IMR-90 (cell line): ENCODE data around the gene PCBP3.

Source experiments
- BHLHE40 ChIP-seq: fragments of 150-350 bp; IDR thresholded peaks from 2 replicates; pipeline ENCODE4 v1.6.1; 2016; ENCODE audit warnings: mild to moderate bottlenecking, low read depth, low read length
- NFE2L2 ChIP-seq: fragments of 150-350 bp; IDR thresholded peaks from 2 replicates; pipeline ENCODE4 v1.6.1; 2016; ENCODE audit warnings: low read depth, mild to moderate bottlenecking, low read length
- POLR2A ChIP-seq: IDR thresholded peaks from 2 replicates; pipeline ENCODE4 v1.6.1; 2012; ENCODE audit warnings: mild to moderate bottlenecking, low read depth, low read length
- RAD21 ChIP-seq: IDR thresholded peaks from 2 replicates; pipeline ENCODE4 v1.6.1; 2012; ENCODE audit warnings: low read length, improper control_type of control experiment
- SMC3 ChIP-seq: fragments of 150-350 bp; IDR thresholded peaks from 2 replicates; pipeline ENCODE4 v1.6.1; 2016; ENCODE audit warnings: low read depth, mild to moderate bottlenecking, antibody characterized with exemption, low read length, moderate library complexity
- TF ChIP-seq, protein P1 (sequence below): conservative IDR thresholded peaks from 2 replicates; pipeline ENCODE4 v1.5.1; 2012; ENCODE audit warnings: mild to moderate bottlenecking, low read depth, low read length, improper control_type of control experiment
- TF ChIP-seq, protein P2 (sequence below): fragments of 150-350 bp; IDR thresholded peaks from 2 replicates; pipeline ENCODE4 v1.6.1; 2017; ENCODE audit warnings: mild to moderate bottlenecking, antibody characterized with exemption, low read length, low read depth

DNA sequence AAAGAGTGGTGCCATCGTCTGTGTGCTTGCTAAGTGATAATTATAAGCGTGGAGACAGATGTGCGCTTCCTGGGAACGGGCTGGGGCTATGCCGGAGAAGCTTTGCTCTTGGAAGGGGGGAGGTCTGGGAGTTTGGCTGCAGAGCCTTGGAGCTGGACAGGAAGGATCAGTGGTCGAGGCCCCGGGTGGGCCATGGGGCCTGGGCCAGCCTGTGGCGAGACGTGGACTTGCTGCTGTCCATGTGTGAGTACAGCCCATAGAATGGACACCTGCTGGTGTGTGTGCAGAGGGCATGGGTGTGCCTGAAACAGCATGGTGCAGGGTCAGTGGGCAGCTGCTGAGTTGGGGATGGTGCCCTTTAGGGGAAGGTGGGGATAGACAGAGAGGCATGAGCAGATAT lies 121.3 kb downstream of the PCBP3 start:
- TF ChIP-seq, protein P1, sequence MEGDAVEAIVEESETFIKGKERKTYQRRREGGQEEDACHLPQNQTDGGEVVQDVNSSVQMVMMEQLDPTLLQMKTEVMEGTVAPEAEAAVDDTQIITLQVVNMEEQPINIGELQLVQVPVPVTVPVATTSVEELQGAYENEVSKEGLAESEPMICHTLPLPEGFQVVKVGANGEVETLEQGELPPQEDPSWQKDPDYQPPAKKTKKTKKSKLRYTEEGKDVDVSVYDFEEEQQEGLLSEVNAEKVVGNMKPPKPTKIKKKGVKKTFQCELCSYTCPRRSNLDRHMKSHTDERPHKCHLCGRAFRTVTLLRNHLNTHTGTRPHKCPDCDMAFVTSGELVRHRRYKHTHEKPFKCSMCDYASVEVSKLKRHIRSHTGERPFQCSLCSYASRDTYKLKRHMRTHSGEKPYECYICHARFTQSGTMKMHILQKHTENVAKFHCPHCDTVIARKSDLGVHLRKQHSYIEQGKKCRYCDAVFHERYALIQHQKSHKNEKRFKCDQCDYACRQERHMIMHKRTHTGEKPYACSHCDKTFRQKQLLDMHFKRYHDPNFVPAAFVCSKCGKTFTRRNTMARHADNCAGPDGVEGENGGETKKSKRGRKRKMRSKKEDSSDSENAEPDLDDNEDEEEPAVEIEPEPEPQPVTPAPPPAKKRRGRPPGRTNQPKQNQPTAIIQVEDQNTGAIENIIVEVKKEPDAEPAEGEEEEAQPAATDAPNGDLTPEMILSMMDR: no peak
- TF ChIP-seq NFE2L2: no peak
- no peak for TF ChIP-seq BHLHE40
- TF ChIP-seq, protein P2, sequence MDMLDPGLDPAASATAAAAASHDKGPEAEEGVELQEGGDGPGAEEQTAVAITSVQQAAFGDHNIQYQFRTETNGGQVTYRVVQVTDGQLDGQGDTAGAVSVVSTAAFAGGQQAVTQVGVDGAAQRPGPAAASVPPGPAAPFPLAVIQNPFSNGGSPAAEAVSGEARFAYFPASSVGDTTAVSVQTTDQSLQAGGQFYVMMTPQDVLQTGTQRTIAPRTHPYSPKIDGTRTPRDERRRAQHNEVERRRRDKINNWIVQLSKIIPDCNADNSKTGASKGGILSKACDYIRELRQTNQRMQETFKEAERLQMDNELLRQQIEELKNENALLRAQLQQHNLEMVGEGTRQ: no peak
- TF ChIP-seq POLR2A: no peak
- no peak for TF ChIP-seq RAD21
- no peak for TF ChIP-seq SMC3
